ENCODE results near the gene RIPK3. TPM values are rescaled to one million over a fixed set of nuclear protein-coding genes. Genes with fewer than 3 reads are reported as not detected.

Gene RIPK3
- total and polyA plus RNA-seq, 2 of the 8 experiments (the other 6 are each of a cell fraction or from before 2014, with no cell fraction given): 0.24 to 0.39 TPM

DNA sequence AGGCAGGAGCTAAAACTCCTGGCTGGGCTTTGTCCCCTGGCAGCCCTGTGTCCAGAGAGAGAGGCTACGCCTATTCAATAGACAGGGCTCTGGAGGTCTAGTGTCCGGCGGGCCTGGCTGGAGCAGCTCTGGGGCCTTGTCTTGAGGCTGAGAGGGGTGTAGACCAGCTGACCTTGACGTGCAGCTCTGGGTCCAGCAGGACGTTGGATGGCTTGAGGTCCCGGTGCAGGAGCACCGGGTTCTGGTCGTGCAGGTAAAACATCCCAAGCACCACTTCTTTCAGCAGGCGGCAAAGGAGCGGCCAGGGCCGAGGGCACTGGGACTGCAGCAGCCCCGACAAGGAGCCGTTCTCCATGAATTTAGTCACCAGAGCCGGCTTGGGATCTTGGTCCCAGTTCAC is 948 bp downstream of the RIPK3 start:
- Histone ChIP-seq H3K27me3 (replicated peaks in 1 of 4; ENCODE audit: control insufficient read depth in 3 of 4, extremely low read depth in 1 of 4, insufficient read depth in 3 of 4, low read length in 3 of 4) (peaks cover 60 to 81% (median 79%) of the 10 kb centered on the region in 4 experiments), H3K27ac (ENCODE audit: low read depth, low read length) (no peak overlapping the region), H3K9me3 (ENCODE audit: insufficient read depth in 2 of 2, low read depth in 1 of 2, low read length in 1 of 2) (no peaks in the 10 kb centered on the region), H3K4me1 (replicated peaks in 1 of 4; ENCODE audit: control insufficient read depth in 3 of 4, insufficient read depth in 4 of 4, low read length in 3 of 4) (peaks cover 0 to 14% (median 4%) of the 10 kb centered on the region in 4 experiments; a peak in 5 of 7 replicates), H2BK120ac (replicated peaks; ENCODE audit: low read depth, low read length) (no peak overlapping the region), H2BK5ac (ENCODE audit: low read depth, low read length) (no peak overlapping the region), H3K36me3 (ENCODE audit: control insufficient read depth in 2 of 4, insufficient read depth in 4 of 4, low read length in 3 of 4) (no peaks in the 10 kb centered on the region), H2AK5ac (ENCODE audit: low read depth, low read length) (no peak overlapping the region), H3K18ac (ENCODE audit: extremely low read depth, low read length) (no peak overlapping the region), H2AFZ (ENCODE audit: low read length) (peak overlapping the region; percentile 70), H4K20me1 (replicated peaks in 1 of 2; ENCODE audit: control insufficient read depth in 1 of 2, insufficient read depth in 2 of 2, low read length in 2 of 2) (peaks cover 0 to 2% of the 10 kb centered on the region in 2 experiments), H2BK20ac (ENCODE audit: low read length) (no peak overlapping the region), H4K8ac (ENCODE audit: extremely low read depth, insufficient read depth, low read length) (no peak overlapping the region; the same call in 1 of the 2 replicates), H4K91ac (replicated peaks; ENCODE audit: insufficient read length, low read length) (no peak overlapping the region), H3K23me2 (ENCODE audit: low read depth, low read length) (peaks cover 19% of the 10 kb centered on the region; the same call in 1 of the 2 replicates), H3K79me2 (ENCODE audit: control insufficient read depth in 1 of 2, insufficient read depth in 2 of 2, low read length in 2 of 2) (no peaks in the 10 kb centered on the region), H3K9ac (replicated peaks in 1 of 4; ENCODE audit: extremely low read depth in 1 of 4, low read depth in 3 of 4, low read length in 3 of 4) (no peak overlapping the region), H3K4me3 (ENCODE audit: extremely low read depth in 1 of 4, insufficient read depth in 2 of 4, low read depth in 3 of 4, low read length in 4 of 4) (peak overlapping the region; percentile 43 to 72 (median 57); a peak in 7 of 8 replicates), H2BK15ac (ENCODE audit: low read length) (no peak overlapping the region), H2BK12ac (ENCODE audit: low read depth, low read length) (no peak overlapping the region), H3K4ac (replicated peaks; ENCODE audit: insufficient read length, low read depth, low read length) (no peak overlapping the region), H4K5ac (ENCODE audit: insufficient read length, low read depth, low read length) (no peak overlapping the region), H3K56ac (replicated peaks; ENCODE audit: insufficient read length, low read depth, low read length) (no peak overlapping the region), H3K4me2 (ENCODE audit: insufficient read depth in 1 of 2, low read depth in 2 of 2, low read length in 2 of 2) (peak overlapping the region; percentile 58 to 100), H3K14ac (ENCODE audit: insufficient read length) (no peak overlapping the region), H3K23ac (ENCODE audit: insufficient read length) (no peak overlapping the region), H3K79me1 (ENCODE audit: low read depth, low read length) (no peaks in the 10 kb centered on the region)
- DNase-seq (ENCODE audit: low read depth in 1 of 2, low spot score in 2 of 2) (no peak), FAIRE-seq (no peak)
- POLR2A ChIA-PET (ENCODE audit: partially characterized antibody): interaction anchor here (1.1 to 1.7 kb wide), 4 partner anchors 13 to 132 kb away, joined by 3 to 4 read pairs (median 4); no protein-coding TSS in a partner anchor
- CTCF ChIA-PET (ENCODE audit: partially characterized antibody): interaction anchor here (0.9 to 27.8 kb wide), 10 partner anchors 9 to 222 kb away, joined by 3 to 664 read pairs (median 5); partner anchors contain the start of genes CBLN3, KHNYN, LTB4R2 and NFATC4
- WGBS, 2 experiments (ENCODE audit: extremely low coverage in 1 of 2, insufficient coverage in 1 of 2, insufficient read length in 1 of 2, insufficient replicate concordance in 2 of 2, low coverage in 1 of 2, low lambda C conversion rate in 2 of 2, missing lambda C conversion rate in 1 of 2): 72% methylated on average over 14 of the region's 14 CpGs; no CpG with 5 or more reads in 1 of the 2 experiments
- TF ChIP-seq RFX5 (IDR thresholded peaks at IDR 0.05; ENCODE audit: borderline replicate concordance, low read depth, low read length): no peak
- no peak for TF ChIP-seq RBBP5 (IDR thresholded peaks at IDR 0.05; ENCODE audit: borderline replicate concordance, low read depth, low read length)
- TF ChIP-seq TBP (IDR thresholded peaks at IDR 0.05; ENCODE audit: low read depth, low read length): no peak
- no peak for TF ChIP-seq EP300 (IDR thresholded peaks at IDR 0.05; ENCODE audit: borderline replicate concordance in 1 of 2, low read depth in 2 of 2, low read length in 2 of 2)
- no peak for TF ChIP-seq POLR2A (IDR thresholded peaks at IDR 0.05; ENCODE audit: control extremely low read depth in 1 of 2, low read depth in 2 of 2, low read length in 2 of 2)
- no peak for TF ChIP-seq BCL11A (IDR thresholded peaks at IDR 0.05; ENCODE audit: low read depth in 2 of 2, low read length in 2 of 2)
- TF ChIP-seq ZNF274 (IDR thresholded peaks at IDR 0.05; ENCODE audit: borderline replicate concordance, extremely low read depth, low read length): no peak
- no peak for TF ChIP-seq NRF1 (IDR thresholded peaks at IDR 0.05; ENCODE audit: low read depth, low read length)
- no peak for TF ChIP-seq SUZ12 (IDR thresholded peaks at IDR 0.05; ENCODE audit: low read length)
- no peak for TF ChIP-seq BRCA1 (IDR thresholded peaks at IDR 0.05; ENCODE audit: low read depth, low read length)
- TF ChIP-seq, protein P1, sequence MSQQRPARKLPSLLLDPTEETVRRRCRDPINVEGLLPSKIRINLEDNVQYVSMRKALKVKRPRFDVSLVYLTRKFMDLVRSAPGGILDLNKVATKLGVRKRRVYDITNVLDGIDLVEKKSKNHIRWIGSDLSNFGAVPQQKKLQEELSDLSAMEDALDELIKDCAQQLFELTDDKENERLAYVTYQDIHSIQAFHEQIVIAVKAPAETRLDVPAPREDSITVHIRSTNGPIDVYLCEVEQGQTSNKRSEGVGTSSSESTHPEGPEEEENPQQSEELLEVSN (IDR thresholded peaks at IDR 0.05): no peak
- no peak for TF ChIP-seq SP4 (IDR thresholded peaks at IDR 0.05; ENCODE audit: low read length)
- no peak for TF ChIP-seq NANOG (IDR thresholded peaks at IDR 0.05; ENCODE audit: insufficient read depth, low read depth, low read length, poor library complexity, severe bottlenecking)
- no peak for TF ChIP-seq POU5F1 (IDR thresholded peaks at IDR 0.05; ENCODE audit: low read depth, low read length)
